ENCODE data around the gene UBAC2. TPM values are rescaled to one million over a fixed set of nuclear protein-coding genes. Genes with fewer than 3 reads are reported as not detected.

The UBAC2 gene
- total and polyA plus RNA-seq, 2 of the 8 experiments (the other 6 are each of a cell fraction or from before 2014, with no cell fraction given), result 75.9 to 76.9 TPM

- no peak for TF ChIP-seq RNF2 (IDR thresholded peaks at IDR 0.05; ENCODE audit: borderline replicate concordance, low read depth, low read length, missing control alignments, poor library complexity, severe bottlenecking)
- no peak for TF ChIP-seq SIRT6 (IDR thresholded peaks at IDR 0.05; ENCODE audit: low read length)
- no peak for TF ChIP-seq CHD2 (IDR thresholded peaks at IDR 0.05; ENCODE audit: low read length)
These were observed 63.4 kb downstream of the UBAC2 start (continued) for GRCh38 chr13:99264051-99264450.
